Endothelial cell of umbilical vein (primary cell): ENCODE results near the gene NR2F2. TPM values are rescaled to one million over a fixed set of nuclear protein-coding genes. Genes with fewer than 3 reads are reported as not detected.

Experiments used
- BruUV-seq: library from RNA; stranded (reverse); fragments of 400-500 nt; replicated peaks from 2 replicates; lab custom pipeline; 2021; lab: Mats Ljungman, UMichigan
- CTCF ChIA-PET: fragments of 300-600, 350-600 bp; sonication (Branson Sonifier 250); formaldehyde crosslinking; loops from one replicate; lab custom pipeline; 2021; ENCODE audit warnings: antibody characterized with exemption, inconsistent platforms; lab: Charles Lee
- POLR2A ChIA-PET: fragments of 300-600, 350-600 bp; sonication (Branson Sonifier 250); formaldehyde crosslinking; loops from one replicate; lab custom pipeline; 2021; ENCODE audit warnings: antibody characterized with exemption, inconsistent platforms; lab: Charles Lee
- DNase-seq: peaks from one replicate; pipeline ENCODE4 v3.0.0-alpha.2; 2011; ENCODE audit warnings: low read depth, low spot score
- FAIRE-seq: peaks from 2 replicates; lab custom pipeline; 2011; peaks lifted over from hg19 to GRCh38; lab: Jason Lieb, UNC
- H2AFZ ChIP-seq: 2 replicates; pipeline ENCODE4 v1.6.0; 2012; ENCODE audit warnings: low read depth, low read length, control low read depth, inconsistent platforms
- H3K27ac ChIP-seq: 2 replicates; pipeline ENCODE4 v1.5.1; 2011; ENCODE audit warnings: low read depth, mild to moderate bottlenecking, control low read depth, low read length, moderate library complexity; ENCODE audit not compliant: insufficient read depth
- H3K27me3 ChIP-seq, 2 experiments: 2 replicates each; pipeline versions ENCODE4 v1.6.0 to v1.6.1; 2011; ENCODE audit warnings: low read length in 2 of 2, mixed read lengths in 1 of 2; ENCODE audit not compliant: control insufficient read depth in 2 of 2, insufficient read depth in 2 of 2
- H3K36me3 ChIP-seq, 2 experiments: 2 replicates in 1 of 2; 3 replicates in 1 of 2; pipeline ENCODE4 v1.5.1; 2011; ENCODE audit warnings: low read length in 2 of 2, mild to moderate bottlenecking in 1 of 2, moderate library complexity in 1 of 2; ENCODE audit not compliant: control insufficient read depth in 2 of 2, insufficient read depth in 2 of 2; ENCODE audit errors: extremely low read depth in 1 of 2
- H3K4me1 ChIP-seq: 3 replicates; pipeline ENCODE4 v1.5.1; 2011; ENCODE audit warnings: mild to moderate bottlenecking, low read length; ENCODE audit not compliant: control insufficient read depth, insufficient read depth; ENCODE audit errors: extremely low read depth
- H3K4me2 ChIP-seq: 2 replicates; pipeline ENCODE4 v1.6.1; 2011; ENCODE audit warnings: low read length, control low read depth, mixed read lengths; ENCODE audit not compliant: insufficient read depth
- H3K4me3 ChIP-seq, 3 experiments: fragments of 200-600 bp in 1 of 3; sonication (generic), shearing (Covaris generic) in 1 of 3; replicated peaks in 1 of 3; 2 replicates each; pipeline ENCODE4 v1.5.1; 2011 to 2016; ENCODE audit warnings: control low read depth in 3 of 3, low read length in 3 of 3, mild to moderate bottlenecking in 2 of 3, inconsistent platforms in 1 of 3, low read depth in 1 of 3, moderate library complexity in 1 of 3; ENCODE audit not compliant: insufficient read depth in 1 of 3
- H3K79me2 ChIP-seq: 2 replicates; pipeline ENCODE4 v1.6.0; 2012; ENCODE audit warnings: low read length, inconsistent platforms; ENCODE audit not compliant: control insufficient read depth, insufficient read depth
- H3K9ac ChIP-seq: replicated peaks from 2 replicates; pipeline ENCODE3; 2011; ENCODE audit warnings: low read length, control low read depth; ENCODE audit not compliant: insufficient read depth; ENCODE audit errors: extremely low read depth
- H3K9me1 ChIP-seq: replicated peaks from 3 replicates; pipeline ENCODE4 v1.6.0; 2011; ENCODE audit warnings: mild to moderate bottlenecking, low read length; ENCODE audit not compliant: control insufficient read depth, insufficient read depth; ENCODE audit errors: extremely low read depth
- H3K9me3 ChIP-seq: replicated peaks from 2 replicates; pipeline ENCODE4 v1.5.1; 2012; ENCODE audit warnings: low read length, inconsistent platforms; ENCODE audit not compliant: control insufficient read depth, insufficient read depth
- H4K20me1 ChIP-seq: replicated peaks from 2 replicates; pipeline ENCODE3; 2011; ENCODE audit warnings: mild to moderate bottlenecking, low read length; ENCODE audit not compliant: control insufficient read depth, insufficient read depth; ENCODE audit errors: extremely low read depth
- CTCF ChIP-seq, 2 donors: IDR thresholded peaks; 1 replicate in 1 of 2; 2 replicates in 1 of 2; pipeline ENCODE4 v1.5.1; 2011; ENCODE audit warnings: low read length in 2 of 2, mild to moderate bottlenecking in 2 of 2, moderate library complexity in 2 of 2, control low read depth in 1 of 2, inconsistent platforms in 1 of 2, low read depth in 1 of 2; ENCODE audit not compliant: insufficient read depth in 1 of 2; ENCODE audit errors: extremely low read depth in 1 of 2
- EZH2 ChIP-seq: IDR thresholded peaks from 2 replicates; pipeline ENCODE4 v1.6.1; 2012; ENCODE audit warnings: borderline replicate concordance, low read depth, mild to moderate bottlenecking, moderate library complexity, low read length, inconsistent platforms; ENCODE audit not compliant: severe bottlenecking
- FOS ChIP-seq: IDR thresholded peaks from 2 replicates; pipeline ENCODE4 v1.6.1; 2011; ENCODE audit warnings: mild to moderate bottlenecking, low read length, moderate library complexity, borderline replicate concordance; ENCODE audit not compliant: insufficient read depth
- GATA2 ChIP-seq: IDR thresholded peaks from 2 replicates; pipeline ENCODE4 v1.7.0; 2011; ENCODE audit warnings: low read depth, mild to moderate bottlenecking, moderate library complexity, mixed read lengths, low read length; ENCODE audit not compliant: insufficient read length, insufficient read depth
- JUN ChIP-seq: IDR thresholded peaks from 2 replicates; pipeline ENCODE4 v1.6.1; 2011; ENCODE audit warnings: borderline replicate concordance, low read depth; ENCODE audit not compliant: insufficient read length, insufficient read depth
- MAX ChIP-seq: IDR thresholded peaks from 2 replicates; pipeline ENCODE4 v1.6.1; 2011; ENCODE audit not compliant: insufficient read depth, insufficient read length
- MYC ChIP-seq: IDR thresholded peaks from one replicate; pipeline ENCODE4 v1.6.1; 2011; ENCODE audit warnings: mild to moderate bottlenecking, low read depth, low read length
- POLR2A ChIP-seq: IDR thresholded peaks from 2 replicates; pipeline ENCODE4 v1.6.1; 2012; ENCODE audit warnings: low read depth, mild to moderate bottlenecking, control low read depth, low read length
- POLR2AphosphoS5 ChIP-seq: IDR thresholded peaks from 2 replicates; pipeline ENCODE4 v1.6.1; 2012; ENCODE audit warnings: low read depth, mild to moderate bottlenecking, control low read depth, low read length, moderate library complexity; ENCODE audit not compliant: insufficient read depth
- dilution Hi-C: fragments of 300-500 bp; cut with MboI; formaldehyde crosslinking; loops from one replicate; pipeline ENCODE4 v1.15.0; 2019; ENCODE audit warnings: low sequenced_read_pairs; ENCODE audit not compliant: extremely low pct_ligation_motif_present
- intact Hi-C: fragments of 100-400 bp; cut with micrococcal nuclease; formaldehyde crosslinking; loops from one replicate; pipeline ENCODE4 v1.10.0; 2022
- polyA plus RNA-seq, 4 experiments: library from polyadenylated mRNA; depleted of rRNA in 3 of 4; stranded (reverse) in 3 of 4; unstranded in 1 of 4; fragments of >200 nt; gene quantifications; 2 replicates each; pipeline versions ENCODE4 v1.2.1 to v1.2.3, GENCODE V29; 2011 to 2012; ENCODE audit warnings: missing spikeins in 1 of 4
- total RNA-seq: library from RNA; stranded (reverse); gene quantifications from 2 replicates; pipeline ENCODE4 v1.2.3, GENCODE V29; 2021

The NR2F2 gene
- total and polyA plus RNA-seq, 2 donors (not counting 3 experiments of a cell fraction or from before 2014, with no cell fraction given) = 105 to 182 TPM

GRCh38 chr15:96369825-96370621, 39.5 kb downstream of the NR2F2 start:
- no TSS peak for BruUV-seq
- intact Hi-C loops = loop anchor here (2.0 kb wide), 1 partner anchor 43 kb away; no protein-coding TSS in a partner anchor
- no peak for DNase-seq

More at GRCh38 chr15:96369825-96370621, 39.5 kb downstream of the NR2F2 start:
- dilution Hi-C loops = no loop called here
- no peak overlapping the region for H3K9ac ChIP-seq
- H3K4me1 ChIP-seq = peaks cover 7% of the 10 kb centered on the region
- H3K4me2 ChIP-seq = no peak overlapping the region
- no peaks in the 10 kb centered on the region for H3K9me3 ChIP-seq
- no peak for FAIRE-seq
- no peaks in the 10 kb centered on the region for H3K9me1 ChIP-seq
- no peak overlapping the region for H2AFZ ChIP-seq
- H4K20me1 ChIP-seq = no peaks in the 10 kb centered on the region
- H3K36me3 ChIP-seq = no peaks in the 10 kb centered on the region
- H3K27ac ChIP-seq = no peak overlapping the region
- CTCF ChIA-PET = interaction anchor here (0.8 to 4.0 kb wide), 4 partner anchors 12 to 875 kb away, joined by 3 to 15 read pairs (median 5); no protein-coding TSS in a partner anchor
- POLR2A ChIA-PET = no interaction called here
- no peaks in the 10 kb centered on the region for H3K79me2 ChIP-seq
- no peaks in the 10 kb centered on the region for H3K27me3 ChIP-seq
- H3K4me3 ChIP-seq = no peak overlapping the region
- no peak for TF ChIP-seq GATA2
- TF ChIP-seq JUN = no peak
- no peak for TF ChIP-seq CTCF (IDR thresholded peaks at IDR 0.05; ENCODE audit: extremely low read depth in 1 of 2, insufficient read depth in 1 of 2, low read depth in 1 of 2, low read length in 2 of 2)
- TF ChIP-seq POLR2AphosphoS5 = no peak
- TF ChIP-seq POLR2A = no peak
- TF ChIP-seq MYC = no peak
- no peak for TF ChIP-seq EZH2
- no peak for TF ChIP-seq FOS
- TF ChIP-seq MAX = no peak
